Measurements from ENCODE around the gene ATXN10. TPM values are rescaled to one million over a fixed set of nuclear protein-coding genes. Genes with fewer than 3 reads are reported as not detected.
A peak's percentile ranks its signal among the peaks of the same experiment; 100 is the strongest.

The ATXN10 gene
- total and polyA plus RNA-seq, 2 of the 13 experiments (the other 11 are each of a cell fraction or from before 2014, with no cell fraction given) = 60.1 to 194 TPM

DNA sequence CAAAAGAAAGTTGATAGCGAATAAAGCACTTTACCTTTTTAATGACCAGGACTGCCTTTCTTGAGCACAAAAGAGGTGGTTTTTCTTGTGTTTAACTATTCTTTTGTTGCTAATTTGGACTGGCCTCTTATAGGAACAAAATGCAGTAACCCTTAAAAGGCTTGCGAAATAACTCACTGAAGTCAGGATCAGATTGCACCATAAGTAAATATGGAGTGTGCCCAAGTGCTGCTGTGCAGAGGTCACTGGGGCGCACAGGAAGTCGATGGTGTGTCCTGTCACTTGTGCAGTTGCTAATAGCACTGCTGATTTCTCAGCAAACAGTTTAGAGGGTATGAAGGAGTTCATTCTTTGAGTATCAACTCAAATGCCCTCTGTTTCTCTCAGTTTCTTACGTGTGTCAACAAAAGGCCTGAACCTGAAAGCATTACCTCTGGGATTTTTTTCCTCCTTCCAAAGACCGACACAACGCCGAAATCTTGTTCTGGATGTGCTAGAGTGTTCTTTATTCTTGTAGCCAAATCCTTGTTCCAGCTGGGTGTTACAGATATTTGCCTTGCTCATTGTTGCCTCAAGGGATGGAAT lies 71.3 kb downstream of the ATXN10 start (continued):
- TF ChIP-seq, protein P1, sequence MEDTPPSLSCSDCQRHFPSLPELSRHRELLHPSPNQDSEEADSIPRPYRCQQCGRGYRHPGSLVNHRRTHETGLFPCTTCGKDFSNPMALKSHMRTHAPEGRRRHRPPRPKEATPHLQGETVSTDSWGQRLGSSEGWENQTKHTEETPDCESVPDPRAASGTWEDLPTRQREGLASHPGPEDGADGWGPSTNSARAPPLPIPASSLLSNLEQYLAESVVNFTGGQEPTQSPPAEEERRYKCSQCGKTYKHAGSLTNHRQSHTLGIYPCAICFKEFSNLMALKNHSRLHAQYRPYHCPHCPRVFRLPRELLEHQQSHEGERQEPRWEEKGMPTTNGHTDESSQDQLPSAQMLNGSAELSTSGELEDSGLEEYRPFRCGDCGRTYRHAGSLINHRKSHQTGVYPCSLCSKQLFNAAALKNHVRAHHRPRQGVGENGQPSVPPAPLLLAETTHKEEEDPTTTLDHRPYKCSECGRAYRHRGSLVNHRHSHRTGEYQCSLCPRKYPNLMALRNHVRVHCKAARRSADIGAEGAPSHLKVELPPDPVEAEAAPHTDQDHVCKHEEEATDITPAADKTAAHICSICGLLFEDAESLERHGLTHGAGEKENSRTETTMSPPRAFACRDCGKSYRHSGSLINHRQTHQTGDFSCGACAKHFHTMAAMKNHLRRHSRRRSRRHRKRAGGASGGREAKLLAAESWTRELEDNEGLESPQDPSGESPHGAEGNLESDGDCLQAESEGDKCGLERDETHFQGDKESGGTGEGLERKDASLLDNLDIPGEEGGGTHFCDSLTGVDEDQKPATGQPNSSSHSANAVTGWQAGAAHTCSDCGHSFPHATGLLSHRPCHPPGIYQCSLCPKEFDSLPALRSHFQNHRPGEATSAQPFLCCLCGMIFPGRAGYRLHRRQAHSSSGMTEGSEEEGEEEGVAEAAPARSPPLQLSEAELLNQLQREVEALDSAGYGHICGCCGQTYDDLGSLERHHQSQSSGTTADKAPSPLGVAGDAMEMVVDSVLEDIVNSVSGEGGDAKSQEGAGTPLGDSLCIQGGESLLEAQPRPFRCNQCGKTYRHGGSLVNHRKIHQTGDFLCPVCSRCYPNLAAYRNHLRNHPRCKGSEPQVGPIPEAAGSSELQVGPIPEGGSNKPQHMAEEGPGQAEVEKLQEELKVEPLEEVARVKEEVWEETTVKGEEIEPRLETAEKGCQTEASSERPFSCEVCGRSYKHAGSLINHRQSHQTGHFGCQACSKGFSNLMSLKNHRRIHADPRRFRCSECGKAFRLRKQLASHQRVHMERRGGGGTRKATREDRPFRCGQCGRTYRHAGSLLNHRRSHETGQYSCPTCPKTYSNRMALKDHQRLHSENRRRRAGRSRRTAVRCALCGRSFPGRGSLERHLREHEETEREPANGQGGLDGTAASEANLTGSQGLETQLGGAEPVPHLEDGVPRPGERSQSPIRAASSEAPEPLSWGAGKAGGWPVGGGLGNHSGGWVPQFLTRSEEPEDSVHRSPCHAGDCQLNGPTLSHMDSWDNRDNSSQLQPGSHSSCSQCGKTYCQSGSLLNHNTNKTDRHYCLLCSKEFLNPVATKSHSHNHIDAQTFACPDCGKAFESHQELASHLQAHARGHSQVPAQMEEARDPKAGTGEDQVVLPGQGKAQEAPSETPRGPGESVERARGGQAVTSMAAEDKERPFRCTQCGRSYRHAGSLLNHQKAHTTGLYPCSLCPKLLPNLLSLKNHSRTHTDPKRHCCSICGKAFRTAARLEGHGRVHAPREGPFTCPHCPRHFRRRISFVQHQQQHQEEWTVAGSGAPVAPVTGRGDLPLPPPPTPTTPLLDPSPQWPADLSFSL (CRISPR knock-in tag; IDR thresholded peaks at IDR 0.05) = peak; percentile 63; the same call in 1 of the 2 replicates
- TF ChIP-seq ZNF567 (CRISPR knock-in tag; IDR thresholded peaks at IDR 0.05; ENCODE audit: borderline replicate concordance) (no peak), ZNF589 (CRISPR knock-in tag; conservative IDR thresholded peaks at IDR 0.05) (no peak), SIN3B (IDR thresholded peaks at IDR 0.05; ENCODE audit: low read length) (no peak), RBM39 (IDR thresholded peaks at IDR 0.05; ENCODE audit: low read depth, low read length, poor library complexity, severe bottlenecking) (no peak), ZNF335 (CRISPR knock-in tag; IDR thresholded peaks at IDR 0.05) (peak; percentile 74; the same call in 1 of the 2 replicates), ADNP (CRISPR knock-in tag; IDR thresholded peaks at IDR 0.05) (no peak), TCF7L2 (IDR thresholded peaks at IDR 0.05; ENCODE audit: low read depth, low read length) (peak; percentile 57), ZNF850 (CRISPR knock-in tag; conservative IDR thresholded peaks at IDR 0.05) (no peak), LCORL (IDR thresholded peaks at IDR 0.05) (peak; percentile 73), LCORL (CRISPR knock-in tag; IDR thresholded peaks at IDR 0.05) (peak; percentile 97), ZNF564 (CRISPR knock-in tag; IDR thresholded peaks at IDR 0.05) (peak; percentile 60; the same call in 1 of the 2 replicates), ATAD3A (CRISPR knock-in tag; IDR thresholded peaks at IDR 0.05) (no peak), CREB1 (IDR thresholded peaks at IDR 0.05) (0 out of 2 replicates have a peak, but pooled peaks have one; percentile 38), CREB1 (CRISPR knock-in tag; IDR thresholded peaks at IDR 0.05) (peak; percentile 90), ARNT (IDR thresholded peaks at IDR 0.05) (no peak), RARA (CRISPR knock-in tag; IDR thresholded peaks at IDR 0.05) (peak; percentile 99), MTF1 (CRISPR knock-in tag; IDR thresholded peaks at IDR 0.05) (no peak), ZNF441 (CRISPR knock-in tag; IDR thresholded peaks at IDR 0.05; ENCODE audit: borderline replicate concordance) (no peak), ZNF678 (CRISPR knock-in tag; IDR thresholded peaks at IDR 0.05) (0 out of 2 replicates have a peak, but pooled peaks have one; percentile 42), SPEN (CRISPR knock-in tag; IDR thresholded peaks at IDR 0.05; ENCODE audit: low read depth) (peak; percentile 37; the same call in 1 of the 2 replicates), ZBTB38 (CRISPR knock-in tag; IDR thresholded peaks at IDR 0.05) (peak; percentile 82)
- TF ChIP-seq, protein P2, sequence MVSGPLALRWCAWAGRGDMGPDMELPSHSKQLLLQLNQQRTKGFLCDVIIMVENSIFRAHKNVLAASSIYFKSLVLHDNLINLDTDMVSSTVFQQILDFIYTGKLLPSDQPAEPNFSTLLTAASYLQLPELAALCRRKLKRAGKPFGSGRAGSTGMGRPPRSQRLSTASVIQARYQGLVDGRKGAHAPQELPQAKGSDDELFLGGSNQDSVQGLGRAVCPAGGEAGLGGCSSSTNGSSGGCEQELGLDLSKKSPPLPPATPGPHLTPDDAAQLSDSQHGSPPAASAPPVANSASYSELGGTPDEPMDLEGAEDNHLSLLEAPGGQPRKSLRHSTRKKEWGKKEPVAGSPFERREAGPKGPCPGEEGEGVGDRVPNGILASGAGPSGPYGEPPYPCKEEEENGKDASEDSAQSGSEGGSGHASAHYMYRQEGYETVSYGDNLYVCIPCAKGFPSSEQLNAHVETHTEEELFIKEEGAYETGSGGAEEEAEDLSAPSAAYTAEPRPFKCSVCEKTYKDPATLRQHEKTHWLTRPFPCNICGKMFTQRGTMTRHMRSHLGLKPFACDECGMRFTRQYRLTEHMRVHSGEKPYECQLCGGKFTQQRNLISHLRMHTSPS (CRISPR knock-in tag; IDR thresholded peaks at IDR 0.05; ENCODE audit: low read depth) = peak; percentile 83
- TF ChIP-seq, protein P3, sequence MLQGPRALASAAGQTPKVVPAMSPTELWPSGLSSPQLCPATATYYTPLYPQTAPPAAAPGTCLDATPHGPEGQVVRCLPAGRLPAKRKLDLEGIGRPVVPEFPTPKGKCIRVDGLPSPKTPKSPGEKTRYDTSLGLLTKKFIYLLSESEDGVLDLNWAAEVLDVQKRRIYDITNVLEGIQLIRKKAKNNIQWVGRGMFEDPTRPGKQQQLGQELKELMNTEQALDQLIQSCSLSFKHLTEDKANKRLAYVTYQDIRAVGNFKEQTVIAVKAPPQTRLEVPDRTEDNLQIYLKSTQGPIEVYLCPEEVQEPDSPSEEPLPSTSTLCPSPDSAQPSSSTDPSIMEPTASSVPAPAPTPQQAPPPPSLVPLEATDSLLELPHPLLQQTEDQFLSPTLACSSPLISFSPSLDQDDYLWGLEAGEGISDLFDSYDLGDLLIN (CRISPR knock-in tag; IDR thresholded peaks at IDR 0.05; ENCODE audit: borderline replicate concordance) = no peak

Measured in HepG2 (cell line).